HG03039 (cell line): ENCODE measurements around the gene CNTNAP2.
"Not testable (repeated sequence)": the region's sequence is repeated elsewhere in the genome, so short reads cannot be mapped to it uniquely, and the experiment has no call there.

Source experiments
- ATAC-seq: cut with Tn5 transposase; IDR thresholded peaks from one replicate; pipeline ENCODE4 v1.9.1; 2021; ENCODE audit warnings: mild to moderate bottlenecking, moderate library complexity; ENCODE audit not compliant: unreplicated experiment

The CNTNAP2 gene

GRCh38 chr7:148395990-148396716 lies 2279.6 kb downstream of the CNTNAP2 start:
- ATAC-seq, result no peak

GRCh38 chr7:148397056-148397455 lies 2280.5 kb downstream of the CNTNAP2 start:
- no peak for ATAC-seq

GRCh38 chr7:148397551-148397950 lies 2280.9 kb downstream of the CNTNAP2 start:
- no peak for ATAC-seq

GRCh38 chr7:148397985-148398384 lies 2281.4 kb downstream of the CNTNAP2 start:
- no peak for ATAC-seq

GRCh38 chr7:148398844-148399365 lies 2282.3 kb downstream of the CNTNAP2 start:
- ATAC-seq, result peak; percentile 91

- no peak for ATAC-seq
Observed at GRCh38 chr7:148400101-148400500, 2283.5 kb downstream of the CNTNAP2 start.

GRCh38 chr7:148402159-148402558 lies 2285.6 kb downstream of the CNTNAP2 start:
- no peak for ATAC-seq

- ATAC-seq, result no peak
Observed at GRCh38 chr7:148403466-148403993, 2286.9 kb downstream of the CNTNAP2 start.

- ATAC-seq, result no peak
Observed at GRCh38 chr7:148408307-148408706, 2291.7 kb downstream of the CNTNAP2 start.

- no peak for ATAC-seq
Observed at GRCh38 chr7:148410905-148411304, 2294.3 kb downstream of the CNTNAP2 start.

- ATAC-seq, result no peak
Observed at GRCh38 chr7:148412691-148413090, 2296.1 kb downstream of the CNTNAP2 start.

GRCh38 chr7:148419856-148420832 lies 2303.5 kb downstream of the CNTNAP2 start:
- peak; percentile 93 for ATAC-seq

- ATAC-seq, result no peak
Observed at GRCh38 chr7:148422030-148422429, 2305.4 kb downstream of the CNTNAP2 start.

GRCh38 chr7:148426393-148426792 lies 2309.8 kb downstream of the CNTNAP2 start:
- ATAC-seq, result not testable (repeated sequence)

- ATAC-seq, result not testable (repeated sequence)
Observed at GRCh38 chr7:148430690-148431089, 2314.1 kb downstream of the CNTNAP2 start.

GRCh38 chr7:148433521-148434180 lies 2317.1 kb downstream of the CNTNAP2 start:
- ATAC-seq, result no peak

GRCh38 chr7:148434181-148434757 lies 2317.7 kb downstream of the CNTNAP2 start:
- ATAC-seq, result no peak

GRCh38 chr7:148434887-148435286 lies 2318.3 kb downstream of the CNTNAP2 start:
- no peak for ATAC-seq

GRCh38 chr7:148435715-148436114 lies 2319.1 kb downstream of the CNTNAP2 start:
- ATAC-seq, result no peak

GRCh38 chr7:148436135-148436534 lies 2319.5 kb downstream of the CNTNAP2 start:
- ATAC-seq, result no peak
